Tibial nerve (tissue), 4 donors: ENCODE measurements around the gene CLEC12A. TPM values are rescaled to one million over a fixed set of nuclear protein-coding genes. Genes with fewer than 3 reads are reported as not detected.
A peak's percentile ranks its signal among the peaks of the same experiment; 100 is the strongest.

Source experiments
- DNase-seq, 2 donors: peaks; one replicate each; pipeline ENCODE4 v3.0.0-alpha.2; 2019; ENCODE audit warnings: low spot score in 2 of 2
- H3K27ac ChIP-seq, 4 donors: fragments of 200-600 bp; sonication (generic) in 3 of 4; one replicate each; pipeline ENCODE4 v1.5.1; 2017 to 2019; ENCODE audit warnings: mild to moderate bottlenecking in 1 of 4
- H3K27me3 ChIP-seq, 2 donors: fragments of 200-600 bp; sonication (generic) in 1 of 2; one replicate each; pipeline versions ENCODE4 v1.5.1 to v1.6.0; 2017 to 2019
- H3K36me3 ChIP-seq, 3 donors: fragments of 200-600 bp; sonication (generic); one replicate each; pipeline ENCODE4 v1.5.1; 2018 to 2019
- H3K4me1 ChIP-seq, 4 donors: fragments of 200-600 bp; sonication (generic) in 3 of 4; one replicate each; pipeline ENCODE4 v1.5.1; 2017 to 2019
- H3K4me3 ChIP-seq, 4 donors: fragments of 200-600 bp; sonication (generic) in 3 of 4; one replicate each; pipeline ENCODE4 v1.5.1; 2017 to 2019; ENCODE audit warnings: mild to moderate bottlenecking in 1 of 4, moderate library complexity in 1 of 4
- H3K9me3 ChIP-seq, 4 donors: fragments of 200-600 bp; sonication (generic) in 3 of 4; one replicate each; pipeline ENCODE4 v1.5.1; 2017 to 2019
- EP300 ChIP-seq, 2 donors: sonication (generic); formaldehyde crosslinking; IDR thresholded peaks; one replicate each; pipeline ENCODE4 v1.6.1; 2017; ENCODE audit warnings: antibody characterized with exemption in 2 of 2, mild to moderate bottlenecking in 1 of 2
- POLR2A ChIP-seq, 2 donors: fragments of 450-650 bp; IDR thresholded peaks; one replicate each; pipeline ENCODE4 v1.6.1; 2017; ENCODE audit warnings: antibody characterized with exemption in 2 of 2, mild to moderate bottlenecking in 2 of 2, moderate library complexity in 2 of 2
- WGBS, 2 donors: methylation state at CpG; one replicate each; pipeline ENCODE4 v1.1.5; 2018; 5-methylcytosine and 5-hydroxymethylcytosine counted together
- total RNA-seq, 4 donors: library from RNA; depleted of rRNA; stranded (reverse); fragments of >200 nt; gene quantifications; one replicate each; pipeline ENCODE4 v1.1.0, GENCODE V29; 2016
- TF ChIP-seq, protein P1 (sequence below), 5 experiments: fragments of 200-600 bp in 3 of 5; fragments of 450-650 bp in 2 of 5; sonication (generic) in 3 of 5; IDR thresholded peaks; one replicate each; pipeline ENCODE4 v1.5.1; 2016 to 2019; ENCODE audit warnings: antibody characterized with exemption in 5 of 5, mild to moderate bottlenecking in 3 of 5, moderate library complexity in 2 of 5

CLEC12A gene
- total RNA-seq, 4 donors from 2014 or later, result 0.22 to 6.1 (median 0.78) TPM; not detected in 1

DNA sequence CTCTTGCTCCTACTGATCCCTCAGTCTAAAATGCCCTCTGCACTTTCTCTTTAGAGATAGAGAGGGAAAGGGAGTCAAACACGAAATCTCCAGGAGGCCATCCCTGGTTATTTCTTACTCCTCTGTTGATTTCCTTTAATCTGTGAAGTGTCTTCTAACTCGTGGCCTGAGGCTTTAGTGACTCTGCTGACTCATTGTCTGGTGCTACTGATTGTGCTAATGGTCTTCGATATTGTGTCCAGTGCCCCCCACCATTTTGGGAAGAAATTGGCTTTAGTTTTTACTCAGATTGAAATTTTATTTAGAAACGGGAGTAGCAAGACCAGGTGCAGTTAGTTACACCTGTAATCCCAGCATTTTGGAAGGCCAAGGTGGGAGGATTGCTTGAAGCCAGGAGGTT, 60.1 kb downstream of the CLEC12A start:
- no peak for DNase-seq
- H3K27ac ChIP-seq, result no peak overlapping the region
- H3K4me1 ChIP-seq, result no peaks in the 10 kb centered on the region
- no peaks in the 10 kb centered on the region for H3K27me3 ChIP-seq
- no peak overlapping the region for H3K4me3 ChIP-seq
- H3K9me3 ChIP-seq, result no peaks in the 10 kb centered on the region
- no peaks in the 10 kb centered on the region for H3K36me3 ChIP-seq
- 77 to 83% methylated on average over 4 of the region's 4 CpGs for WGBS, 2 donors
- no peak for TF ChIP-seq EP300 (IDR thresholded peaks at IDR 0.05)
- no peak for TF ChIP-seq POLR2A (IDR thresholded peaks at IDR 0.05)
- TF ChIP-seq, protein P1, sequence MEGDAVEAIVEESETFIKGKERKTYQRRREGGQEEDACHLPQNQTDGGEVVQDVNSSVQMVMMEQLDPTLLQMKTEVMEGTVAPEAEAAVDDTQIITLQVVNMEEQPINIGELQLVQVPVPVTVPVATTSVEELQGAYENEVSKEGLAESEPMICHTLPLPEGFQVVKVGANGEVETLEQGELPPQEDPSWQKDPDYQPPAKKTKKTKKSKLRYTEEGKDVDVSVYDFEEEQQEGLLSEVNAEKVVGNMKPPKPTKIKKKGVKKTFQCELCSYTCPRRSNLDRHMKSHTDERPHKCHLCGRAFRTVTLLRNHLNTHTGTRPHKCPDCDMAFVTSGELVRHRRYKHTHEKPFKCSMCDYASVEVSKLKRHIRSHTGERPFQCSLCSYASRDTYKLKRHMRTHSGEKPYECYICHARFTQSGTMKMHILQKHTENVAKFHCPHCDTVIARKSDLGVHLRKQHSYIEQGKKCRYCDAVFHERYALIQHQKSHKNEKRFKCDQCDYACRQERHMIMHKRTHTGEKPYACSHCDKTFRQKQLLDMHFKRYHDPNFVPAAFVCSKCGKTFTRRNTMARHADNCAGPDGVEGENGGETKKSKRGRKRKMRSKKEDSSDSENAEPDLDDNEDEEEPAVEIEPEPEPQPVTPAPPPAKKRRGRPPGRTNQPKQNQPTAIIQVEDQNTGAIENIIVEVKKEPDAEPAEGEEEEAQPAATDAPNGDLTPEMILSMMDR (IDR thresholded peaks at IDR 0.05), result no peak

DNA sequence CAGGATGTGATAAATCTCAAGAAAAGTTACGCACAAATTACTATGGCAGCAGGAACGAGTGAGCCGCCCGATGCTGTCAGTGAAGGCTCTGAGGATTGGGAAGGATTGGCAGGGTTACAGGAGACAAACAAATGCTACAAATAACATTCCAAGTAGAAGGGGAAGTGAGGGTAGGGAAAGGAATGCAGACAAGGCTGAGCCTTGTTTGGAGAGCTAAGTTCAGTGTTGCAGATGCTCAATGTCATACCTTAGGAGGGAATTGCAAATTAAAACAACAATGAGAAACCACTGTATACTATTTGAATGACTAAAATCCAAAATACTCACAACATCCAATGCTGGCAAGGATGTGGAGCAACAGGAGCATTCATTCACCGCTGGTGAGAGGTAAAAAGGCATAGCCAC, 60.6 kb downstream of the CLEC12A start:
- TF ChIP-seq POLR2A (IDR thresholded peaks at IDR 0.05) (no peak), EP300 (IDR thresholded peaks at IDR 0.05) (no peak)
- TF ChIP-seq, protein P1 (IDR thresholded peaks at IDR 0.05), result no peak
- H3K9me3 ChIP-seq, result no peaks in the 10 kb centered on the region
- DNase-seq, result no peak
- H3K27me3 ChIP-seq, result no peaks in the 10 kb centered on the region
- no peak overlapping the region for H3K4me3 ChIP-seq
- no peaks in the 10 kb centered on the region for H3K4me1 ChIP-seq
- H3K27ac ChIP-seq, result no peak overlapping the region
- H3K36me3 ChIP-seq, result no peaks in the 10 kb centered on the region
- WGBS, 2 donors, result 59 to 70% methylated on average over 5 of the region's 5 CpGs

DNA sequence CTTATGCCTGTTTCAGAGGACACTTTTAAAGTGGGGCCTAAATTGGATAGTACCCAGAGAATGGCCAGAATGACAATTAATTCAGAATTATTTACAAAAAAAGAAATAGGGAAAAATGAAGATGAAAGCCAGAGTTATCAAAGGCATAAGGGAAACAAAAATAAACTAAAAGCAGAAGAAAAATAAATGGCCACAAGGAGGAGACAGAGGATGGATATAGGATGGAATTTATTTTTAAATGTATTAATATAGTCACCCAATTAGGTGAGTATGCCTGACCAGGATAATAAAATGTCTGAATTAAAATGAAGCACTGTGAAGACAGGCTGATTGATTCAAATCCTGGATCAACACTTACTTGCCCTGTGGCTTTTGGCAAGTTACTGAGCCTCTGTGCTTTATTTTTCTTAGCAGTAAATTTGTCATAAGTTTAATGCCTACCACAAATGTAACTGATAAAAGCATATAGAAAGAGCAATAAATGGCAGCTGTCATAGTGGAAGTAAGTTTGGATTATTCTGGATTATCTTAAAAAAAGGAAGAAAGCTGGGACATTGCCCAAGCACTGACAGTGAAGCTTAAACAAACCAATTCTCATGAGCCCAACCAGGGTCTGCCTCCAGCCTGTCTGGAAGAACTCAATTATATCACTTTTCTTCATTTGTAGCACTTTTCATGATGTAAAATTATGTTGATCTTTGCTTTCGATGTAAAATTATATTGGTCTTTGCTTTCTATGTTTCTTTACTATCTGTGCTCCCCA, 62.8 kb downstream of the CLEC12A start:
- Histone ChIP-seq H3K27me3 (no peaks in the 10 kb centered on the region), H3K9me3 (no peaks in the 10 kb centered on the region), H3K4me3 (no peak overlapping the region), H3K27ac (no peak overlapping the region), H3K4me1 (no peaks in the 10 kb centered on the region), H3K36me3 (no peaks in the 10 kb centered on the region)
- WGBS, 2 donors, result 74 to 80% methylated on average over 1 of the region's 1 CpG
- no peak for DNase-seq
- TF ChIP-seq EP300 (IDR thresholded peaks at IDR 0.05), result no peak
- no peak for TF ChIP-seq POLR2A (IDR thresholded peaks at IDR 0.05)
- TF ChIP-seq, protein P1 (IDR thresholded peaks at IDR 0.05), result peak in 4 of 5 experiments; percentile 20 to 59 (median 50)

Other genes starting within 250 kb of the CLEC12A start
- not detected for gene CLECL1, start 238.3 kb upstream of the CLEC12A start, total RNA-seq
- gene CD69, start 210.5 kb upstream of the CLEC12A start, total RNA-seq, result 10 to 100 TPM in 1 of 4 donors, 1 to 10 TPM in 3; 4.2 to 13.5 (median 7.4) TPM
- gene KLRF1, start 143.9 kb upstream of the CLEC12A start, total RNA-seq, result 1 to 10 TPM in 1 of 4 donors, under 1 TPM in 1, not detected in 2; 0.78 to 1.7 TPM
- 10 to 100 TPM; 15.3 to 40.4 (median 22.7) TPM for gene CLEC2B, start 102.1 kb upstream of the CLEC12A start, total RNA-seq
- not detected for gene KLRF2, start 89.9 kb upstream of the CLEC12A start, total RNA-seq
- not detected for gene CLEC2A, start 39.0 kb upstream of the CLEC12A start, total RNA-seq
- not detected for gene CLEC1B, start 27.7 kb downstream of the CLEC12A start, total RNA-seq
- under 1 TPM in 1 of 4 donors, not detected in 3; 0.42 TPM for gene CLEC12B, start 39.2 kb downstream of the CLEC12A start, total RNA-seq
- under 1 TPM in 1 of 4 donors, not detected in 3; 0.21 TPM for gene CLEC9A, start 59.3 kb downstream of the CLEC12A start, total RNA-seq
- 10 to 100 TPM in 1 of 4 donors, 1 to 10 TPM in 3; 6.0 to 19.4 (median 8.4) TPM for gene CLEC1A, start 127.6 kb downstream of the CLEC12A start, total RNA-seq
- gene CLEC7A, start 158.8 kb downstream of the CLEC12A start, total RNA-seq, result 10 to 100 TPM in 1 of 4 donors, 1 to 10 TPM in 3; 4.0 to 13.5 (median 7.9) TPM
- gene OLR1, start 200.7 kb downstream of the CLEC12A start, total RNA-seq, result 10 to 100 TPM in 1 of 4 donors, 1 to 10 TPM in 2, under 1 TPM in 1; 0.84 to 18.1 (median 2.2) TPM
- under 1 TPM in 1 of 4 donors, not detected in 3; 0.21 TPM for gene TMEM52B, start 207.6 kb downstream of the CLEC12A start, total RNA-seq
- gene GABARAPL1, start 241.5 kb downstream of the CLEC12A start, total RNA-seq, result 100 to 1,000 TPM; 116 to 168 (median 160) TPM